ENCODE measurements around the gene PNMA1. TPM values are rescaled to one million over a fixed set of nuclear protein-coding genes. Genes with fewer than 3 reads are reported as not detected.

Gene PNMA1
- total RNA-seq, 6 experiments from 2014 or later = 1.7 to 7.6 (median 3.7) TPM

DNA sequence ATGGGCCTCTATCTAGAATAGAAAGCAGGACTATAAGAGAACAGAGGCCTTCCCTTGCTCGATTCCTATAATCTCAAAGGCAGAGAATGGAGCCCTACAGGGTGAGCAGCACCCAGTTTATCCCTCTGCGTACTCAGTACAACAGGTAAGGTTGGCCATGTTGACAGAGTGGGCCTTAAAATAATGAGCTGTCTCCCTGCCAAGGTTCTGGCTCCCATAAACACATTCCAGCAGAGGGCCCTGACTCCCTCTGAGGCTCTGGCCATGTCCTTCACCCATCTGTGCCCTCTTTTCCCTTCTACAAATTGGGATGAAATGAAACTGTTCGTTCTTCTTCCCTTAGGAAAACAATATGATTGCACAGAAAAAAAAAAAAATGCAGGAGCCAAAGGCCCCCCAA, 16.9 kb upstream of the PNMA1 start:
- Histone ChIP-seq H3K36me3 (peaks cover 0 to 37% (median 18%) of the 10 kb centered on the region in 4 donors), H3K27ac (no peak overlapping the region), H3K27me3 (no peaks in the 10 kb centered on the region), H3K4me1 (peaks cover 0 to 11% (median 5%) of the 10 kb centered on the region in 4 donors), H3K9me3 (no peaks in the 10 kb centered on the region), H3K4me3 (no peak overlapping the region)
- intact Hi-C loops (cut with DNase I) = no loop called here
- WGBS (ENCODE audit: insufficient coverage, low coverage, low lambda C conversion rate, missing lambda C conversion rate) = 59% methylated on average over 2 of the region's 3 CpGs
- TF ChIP-seq, protein P1, sequence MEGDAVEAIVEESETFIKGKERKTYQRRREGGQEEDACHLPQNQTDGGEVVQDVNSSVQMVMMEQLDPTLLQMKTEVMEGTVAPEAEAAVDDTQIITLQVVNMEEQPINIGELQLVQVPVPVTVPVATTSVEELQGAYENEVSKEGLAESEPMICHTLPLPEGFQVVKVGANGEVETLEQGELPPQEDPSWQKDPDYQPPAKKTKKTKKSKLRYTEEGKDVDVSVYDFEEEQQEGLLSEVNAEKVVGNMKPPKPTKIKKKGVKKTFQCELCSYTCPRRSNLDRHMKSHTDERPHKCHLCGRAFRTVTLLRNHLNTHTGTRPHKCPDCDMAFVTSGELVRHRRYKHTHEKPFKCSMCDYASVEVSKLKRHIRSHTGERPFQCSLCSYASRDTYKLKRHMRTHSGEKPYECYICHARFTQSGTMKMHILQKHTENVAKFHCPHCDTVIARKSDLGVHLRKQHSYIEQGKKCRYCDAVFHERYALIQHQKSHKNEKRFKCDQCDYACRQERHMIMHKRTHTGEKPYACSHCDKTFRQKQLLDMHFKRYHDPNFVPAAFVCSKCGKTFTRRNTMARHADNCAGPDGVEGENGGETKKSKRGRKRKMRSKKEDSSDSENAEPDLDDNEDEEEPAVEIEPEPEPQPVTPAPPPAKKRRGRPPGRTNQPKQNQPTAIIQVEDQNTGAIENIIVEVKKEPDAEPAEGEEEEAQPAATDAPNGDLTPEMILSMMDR (IDR thresholded peaks at IDR 0.05) = peak in 1 of 4 donors; percentile 12
- no peak for TF ChIP-seq POLR2A (IDR thresholded peaks at IDR 0.05)
- ATAC-seq (peak in 1 of 4 donors; percentile 44), DNase-seq (peak in 1 of 3 donors; percentile 31)

DNA sequence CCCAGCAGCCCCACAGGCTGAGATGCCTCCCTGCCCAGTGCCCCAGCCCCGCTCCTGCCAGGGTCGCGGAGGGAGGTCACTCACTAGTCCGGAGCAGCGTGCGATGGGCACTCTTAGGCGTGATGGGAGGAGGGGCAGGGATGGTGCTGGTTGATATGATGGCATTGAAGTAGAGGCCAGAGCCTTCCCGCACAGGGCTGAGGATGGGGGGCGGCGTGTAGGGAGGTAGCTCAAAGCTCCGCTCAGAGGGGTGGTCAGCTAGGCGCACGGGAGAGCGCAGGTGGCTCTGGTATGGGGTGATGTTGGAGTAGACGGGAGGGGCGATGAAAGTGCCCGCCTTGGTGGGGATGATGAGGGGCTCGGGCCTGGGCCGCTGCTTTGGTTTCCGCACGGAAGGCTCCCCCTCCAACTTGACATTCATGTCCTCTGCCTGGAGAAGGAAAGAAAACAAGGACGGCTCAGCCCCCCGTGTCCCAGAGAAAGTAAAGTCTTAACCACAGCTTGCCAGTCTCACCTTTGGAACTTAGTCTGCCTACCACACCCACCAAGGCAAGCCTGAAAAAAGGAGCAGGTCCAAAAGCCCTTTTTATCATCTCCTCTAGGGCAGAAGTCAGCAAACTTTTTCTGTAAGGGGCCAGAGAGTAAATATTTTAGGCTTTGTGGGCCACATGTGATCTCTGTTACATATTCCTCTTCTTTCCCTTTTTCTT, 15.5 kb upstream of the PNMA1 start:
- H3K27me3 ChIP-seq = no peaks in the 10 kb centered on the region
- TF ChIP-seq, protein P1 (IDR thresholded peaks at IDR 0.05) = no peak
- no peak for TF ChIP-seq POLR2A (IDR thresholded peaks at IDR 0.05)
- ATAC-seq (no peak), DNase-seq (peak in 2 of 3 donors; percentile 26 to 42)
- no peak overlapping the region for H3K4me3 ChIP-seq
- intact Hi-C loops (cut with DNase I) = loop anchor here (5.0 kb wide), 2 partner anchors 93 to 98 kb away; no protein-coding TSS in a partner anchor
- H3K4me1 ChIP-seq = peaks cover 0 to 23% (median 14%) of the 10 kb centered on the region in 4 donors
- peak overlapping the region in 1 of 3 donors; percentile 12 for H3K27ac ChIP-seq
- 91% methylated on average over 7 of the region's 23 CpGs for WGBS (ENCODE audit: insufficient coverage, low coverage, low lambda C conversion rate, missing lambda C conversion rate)
- H3K36me3 ChIP-seq = peaks cover 0 to 37% (median 14%) of the 10 kb centered on the region in 4 donors
- H3K9me3 ChIP-seq = no peaks in the 10 kb centered on the region

DNA sequence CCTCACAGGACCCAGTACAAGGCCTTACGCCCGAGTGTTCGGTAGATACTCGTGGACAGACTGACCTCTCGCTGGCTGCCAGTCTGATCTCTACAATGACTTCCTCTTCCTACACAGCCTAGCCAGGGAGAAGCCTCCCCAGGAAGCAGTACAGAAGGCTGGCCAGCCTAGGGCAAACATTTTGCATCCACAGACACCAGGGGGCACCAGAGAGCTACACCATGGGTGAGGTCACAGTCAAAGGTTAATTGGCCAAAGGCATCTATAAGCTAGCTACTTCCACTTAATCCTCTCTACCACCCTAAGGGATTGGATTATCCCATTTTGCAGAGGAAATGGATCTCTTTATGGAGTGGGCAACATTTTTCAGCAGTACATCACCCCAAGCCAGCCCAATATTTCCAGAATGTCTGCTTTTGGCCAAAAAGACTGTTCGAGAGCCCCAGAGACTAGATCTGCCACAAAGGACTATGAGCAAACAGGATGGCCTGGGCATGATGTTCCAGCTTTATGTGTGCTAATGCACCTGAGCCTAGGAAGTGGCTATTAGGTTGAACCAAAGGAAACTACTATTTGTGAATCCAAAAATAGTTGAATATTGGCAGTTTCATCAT, 14.6 kb upstream of the PNMA1 start:
- WGBS (ENCODE audit: insufficient coverage, low coverage, low lambda C conversion rate, missing lambda C conversion rate) = 0% methylated on average over 4 of the region's 6 CpGs
- peaks cover 0 to 32% (median 19%) of the 10 kb centered on the region in 4 donors for H3K4me1 ChIP-seq
- H3K27me3 ChIP-seq = no peaks in the 10 kb centered on the region
- no peaks in the 10 kb centered on the region for H3K9me3 ChIP-seq
- peak overlapping the region in 1 of 3 donors; percentile 12 for H3K27ac ChIP-seq
- ATAC-seq (peak; percentile 77 to 86 (median 80)), DNase-seq (peak; percentile 88 to 90 (median 88))
- no peak overlapping the region for H3K4me3 ChIP-seq
- H3K36me3 ChIP-seq = peaks cover 0 to 37% (median 11%) of the 10 kb centered on the region in 4 donors
- no peak for TF ChIP-seq POLR2A (IDR thresholded peaks at IDR 0.05)
- TF ChIP-seq, protein P1 (IDR thresholded peaks at IDR 0.05) = peak; percentile 95 to 97 (median 96)
- intact Hi-C loops (cut with DNase I) = loop anchor here (5.0 kb wide), 2 partner anchors 93 to 98 kb away; no protein-coding TSS in a partner anchor

DNA sequence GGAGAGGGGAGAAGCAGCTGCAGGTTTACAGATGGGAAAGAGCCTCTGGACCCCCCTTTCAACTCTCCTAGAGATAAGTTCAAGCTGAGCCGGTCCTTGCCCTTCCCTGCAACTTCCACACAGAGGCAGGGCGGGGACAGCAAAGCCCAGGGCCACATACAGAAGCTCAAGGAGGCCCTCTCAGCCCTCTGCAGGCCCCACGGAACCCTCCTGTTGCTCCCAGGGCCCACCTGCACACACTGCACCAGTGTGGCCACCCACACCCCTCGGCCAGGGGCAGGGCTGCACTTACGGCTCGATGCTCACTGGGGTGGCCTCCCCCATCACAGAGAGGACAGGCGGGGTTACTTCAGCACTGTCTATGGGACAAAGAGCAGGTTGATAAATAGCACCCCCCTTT, 13.0 kb upstream of the PNMA1 start:
- Histone ChIP-seq H3K27ac (peak overlapping the region in 1 of 3 donors; percentile 33), H3K27me3 (no peaks in the 10 kb centered on the region), H3K4me1 (peaks cover 2 to 46% (median 25%) of the 10 kb centered on the region in 4 donors), H3K9me3 (no peaks in the 10 kb centered on the region), H3K36me3 (peaks cover 0 to 43% (median 11%) of the 10 kb centered on the region in 4 donors), H3K4me3 (no peak overlapping the region)
- no CpG with 5 or more reads among the region's 7 CpGs for WGBS (ENCODE audit: insufficient coverage, low coverage, low lambda C conversion rate, missing lambda C conversion rate)
- TF ChIP-seq POLR2A (IDR thresholded peaks at IDR 0.05) = no peak
- TF ChIP-seq, protein P1 (IDR thresholded peaks at IDR 0.05) = no peak
- intact Hi-C loops (cut with DNase I) = loop anchor here (5.0 kb wide), 2 partner anchors 95 to 100 kb away; no protein-coding TSS in a partner anchor
- DNase-seq (peak in 2 of 3 donors; percentile 28 to 36), ATAC-seq (no peak)

Data from right lobe of liver (tissue), 6 donors.